Uterus (tissue), 4 donors: ENCODE measurements around the gene GRXCR1. TPM values are rescaled to one million over a fixed set of nuclear protein-coding genes. Genes with fewer than 3 reads are reported as not detected.
A peak's percentile ranks its signal among the peaks of the same experiment; 100 is the strongest.

Experiments
- DNase-seq, 2 donors: peaks; one replicate each; pipeline ENCODE4 v3.0.0-alpha.2; 2019 to 2020
- H3K27ac ChIP-seq, 2 donors: fragments of 200-600 bp; sonication (generic); 1 replicate in 1 of 2; 2 replicates in 1 of 2; pipeline ENCODE4 v1.5.1; 2016 to 2018
- H3K27me3 ChIP-seq, 2 donors: fragments of 200-600 bp; sonication (generic); one replicate each; pipeline ENCODE4 v1.5.1; 2018 to 2019; ENCODE audit warnings: control low read depth in 1 of 2
- H3K36me3 ChIP-seq, 2 donors: fragments of 200-600 bp; sonication (generic); one replicate each; pipeline ENCODE4 v1.5.1; 2019; ENCODE audit warnings: control low read depth in 1 of 2
- H3K4me1 ChIP-seq, 2 donors: fragments of 200-600 bp; sonication (generic); one replicate each; pipeline ENCODE4 v1.5.1; 2018 to 2019; ENCODE audit warnings: control low read depth in 1 of 2
- H3K4me3 ChIP-seq, 2 donors: fragments of 200-600 bp; sonication (generic); 1 replicate in 1 of 2; 2 replicates in 1 of 2; pipeline ENCODE4 v1.5.1; 2018 to 2019; ENCODE audit warnings: mild to moderate bottlenecking in 1 of 2
- H3K9me3 ChIP-seq, 2 donors: fragments of 200-600 bp; sonication (generic); one replicate each; pipeline ENCODE4 v1.5.1; 2019; ENCODE audit warnings: control low read depth in 1 of 2
- CTCF ChIP-seq, 4 experiments: fragments of 200-600 bp in 2 of 4; fragments of 450-650 bp in 2 of 4; sonication (generic) in 2 of 4; IDR thresholded peaks; one replicate each; pipeline ENCODE4 v1.5.1; 2016 to 2019; ENCODE audit warnings: antibody characterized with exemption in 4 of 4, mild to moderate bottlenecking in 2 of 4, moderate library complexity in 1 of 4
- POLR2A ChIP-seq, 2 donors: fragments of 450-650 bp; IDR thresholded peaks; one replicate each; pipeline ENCODE4 v1.6.1; 2016; ENCODE audit warnings: antibody characterized with exemption in 2 of 2, mild to moderate bottlenecking in 1 of 2, moderate library complexity in 1 of 2
- intact Hi-C: fragments of 100-400 bp; cut with DNase I; formaldehyde crosslinking; loops from one replicate; pipeline ENCODE4 v1.15.1; 2023; ENCODE audit warnings: low total_unique reads
- total RNA-seq, 4 donors: library from RNA; depleted of rRNA in 3 of 4; stranded (reverse); fragments of >200 nt in 3 of 4; gene quantifications; one replicate each; pipeline versions ENCODE4 v1.1.0 to v1.2.4, GENCODE V29; 2014 to 2023
- donor health status: DM: yes; HTN: yes; CAD: no.

GRXCR1 gene
- total RNA-seq, 4 donors from 2014 or later: not detected

DNA sequence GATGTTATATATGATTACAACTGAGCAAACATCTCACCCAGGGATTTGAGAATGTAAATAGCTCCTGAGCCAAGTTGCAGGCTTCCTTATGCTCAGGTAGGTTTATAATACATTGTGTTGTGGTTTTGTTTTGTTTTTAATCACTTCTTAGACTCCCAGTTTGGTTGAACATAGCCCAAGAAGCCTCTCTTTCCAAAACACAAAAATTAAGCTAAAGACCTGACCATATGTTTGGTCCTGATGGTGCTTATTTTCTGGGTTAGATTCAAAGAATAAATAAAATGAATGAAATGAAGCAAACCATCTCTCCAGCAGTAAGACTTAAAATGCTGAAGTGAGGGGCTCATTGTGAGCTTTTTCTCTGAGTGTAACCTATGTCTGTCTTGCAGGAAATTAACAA lies 93.5 kb downstream of the GRXCR1 start:
- Histone ChIP-seq H3K4me3 (no peak overlapping the region), H3K36me3 (no peaks in the 10 kb centered on the region), H3K9me3 (peaks cover 0 to under 1% of the 10 kb centered on the region in 2 donors), H3K27ac (no peak overlapping the region), H3K4me1 (no peaks in the 10 kb centered on the region), H3K27me3 (no peaks in the 10 kb centered on the region)
- no peak for DNase-seq
- intact Hi-C loops: no loop called here
- TF ChIP-seq CTCF (IDR thresholded peaks at IDR 0.05) (no peak), POLR2A (IDR thresholded peaks at IDR 0.05) (no peak)

- no peak for DNase-seq
- TF ChIP-seq POLR2A (IDR thresholded peaks at IDR 0.05) (no peak), CTCF (IDR thresholded peaks at IDR 0.05) (peak in 2 of 4 experiments; percentile 11 to 26)
- intact Hi-C loops: no loop called here
- no peaks in the 10 kb centered on the region for H3K4me1 ChIP-seq
- peaks cover 0 to 4% of the 10 kb centered on the region in 2 donors for H3K9me3 ChIP-seq
- H3K36me3 ChIP-seq: no peaks in the 10 kb centered on the region
- no peak overlapping the region for H3K4me3 ChIP-seq
- no peaks in the 10 kb centered on the region for H3K27me3 ChIP-seq
- H3K27ac ChIP-seq: no peak overlapping the region
Observed at GRCh38 chr4:42995343-42995944, 102.9 kb downstream of the GRXCR1 start.

GRCh38 chr4:43008793-43009192 lies 116.3 kb downstream of the GRXCR1 start:
- Histone ChIP-seq H3K9me3 (peaks cover 0 to 3% of the 10 kb centered on the region in 2 donors), H3K4me1 (no peaks in the 10 kb centered on the region), H3K27me3 (no peaks in the 10 kb centered on the region), H3K36me3 (no peaks in the 10 kb centered on the region), H3K27ac (no peak overlapping the region), H3K4me3 (no peak overlapping the region)
- TF ChIP-seq CTCF (IDR thresholded peaks at IDR 0.05) (no peak), POLR2A (IDR thresholded peaks at IDR 0.05) (no peak)
- no peak for DNase-seq
- intact Hi-C loops: no loop called here

DNA sequence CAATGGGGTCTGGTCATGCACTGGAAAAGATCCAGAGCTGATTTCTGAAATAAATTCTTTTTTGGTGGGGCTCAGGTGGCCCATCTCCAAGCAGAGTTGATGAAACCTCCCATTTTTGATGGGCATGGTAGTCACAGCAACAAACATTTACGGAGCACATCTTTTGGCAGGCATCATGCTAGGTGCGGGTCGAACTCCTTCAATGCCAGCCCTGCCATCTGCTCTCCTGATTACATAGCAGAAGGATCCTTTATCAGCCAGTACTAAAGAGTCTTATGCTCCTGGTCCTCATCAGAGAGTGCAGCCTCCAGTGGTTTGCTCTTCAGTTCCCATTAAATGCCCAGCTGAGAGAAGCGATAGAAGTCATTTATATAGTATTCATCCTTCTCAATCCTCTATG lies 121.7 kb downstream of the GRXCR1 start:
- intact Hi-C loops: no loop called here
- Histone ChIP-seq H3K27ac (no peak overlapping the region), H3K9me3 (no peaks in the 10 kb centered on the region), H3K27me3 (no peaks in the 10 kb centered on the region), H3K36me3 (no peaks in the 10 kb centered on the region), H3K4me1 (no peaks in the 10 kb centered on the region), H3K4me3 (no peak overlapping the region)
- no peak for DNase-seq
- TF ChIP-seq POLR2A (IDR thresholded peaks at IDR 0.05): no peak
- TF ChIP-seq CTCF (IDR thresholded peaks at IDR 0.05): no peak

- H3K27me3 ChIP-seq: no peaks in the 10 kb centered on the region
- H3K9me3 ChIP-seq: no peaks in the 10 kb centered on the region
- no peak for DNase-seq
- H3K4me3 ChIP-seq: no peak overlapping the region
- no peaks in the 10 kb centered on the region for H3K4me1 ChIP-seq
- intact Hi-C loops: no loop called here
- no peak overlapping the region for H3K27ac ChIP-seq
- no peaks in the 10 kb centered on the region for H3K36me3 ChIP-seq
- TF ChIP-seq CTCF (IDR thresholded peaks at IDR 0.05) (no peak), POLR2A (IDR thresholded peaks at IDR 0.05) (no peak)
Observed at GRCh38 chr4:43041632-43042031, 149.1 kb downstream of the GRXCR1 start.
